NT2/D1 (cell line): Measurements from ENCODE around the gene LRRC34.

Experiments used
- SUZ12 ChIP-seq: IDR thresholded peaks from 2 replicates; pipeline ENCODE4 v1.6.1; 2011; ENCODE audit not compliant: insufficient read length, insufficient read depth; ENCODE audit errors: extremely low read depth
- YY1 ChIP-seq: IDR thresholded peaks from 2 replicates; pipeline ENCODE4 v1.6.1; 2011; ENCODE audit not compliant: insufficient read length, insufficient read depth
- ZNF274 ChIP-seq: IDR thresholded peaks from 2 replicates; pipeline ENCODE4 v1.6.1; 2011; ENCODE audit warnings: mild to moderate bottlenecking, low read depth, low read length

- no peak for TF ChIP-seq YY1
- no peak for TF ChIP-seq ZNF274
- no peak for TF ChIP-seq SUZ12
Observed at GRCh38 chr3:169811631-169812331, 923 bp downstream of the LRRC34 start.
